HepG2 (cell line): Measurements from ENCODE around the gene CNTNAP1.

ENCODE experiments used
- BCL6 ChIP-seq: IDR thresholded peaks from 2 replicates; pipeline ENCODE4 v1.6.1; 2016; ENCODE audit warnings: missing genetic modification reagents, missing compliant biosample characterization
- CBFB ChIP-seq: sonication (generic); formaldehyde crosslinking; IDR thresholded peaks from 2 replicates; pipeline ENCODE4 v1.4.0; 2020; ENCODE audit warnings: missing genetic modification reagents
- SNRNP70 ChIP-seq: fragments of 200-400 bp; formaldehyde crosslinking; IDR thresholded peaks from 2 replicates; pipeline ENCODE4 v1.6.1; 2017; ENCODE audit warnings: mild to moderate bottlenecking, low read depth, low read length, moderate library complexity
- TF ChIP-seq, protein P1 (sequence below): sonication (generic); formaldehyde crosslinking; IDR thresholded peaks from 2 replicates; pipeline ENCODE4 v1.4.0; 2020; ENCODE audit warnings: missing genetic modification reagents
- TF ChIP-seq, protein P2 (sequence below), 2 experiments: IDR thresholded peaks; 2 replicates each; pipeline ENCODE4 v1.6.1; 2011 to 2012; ENCODE audit warnings: low read length in 2 of 2, borderline replicate concordance in 1 of 2, low read depth in 1 of 2, mild to moderate bottlenecking in 1 of 2, moderate library complexity in 1 of 2

DNA sequence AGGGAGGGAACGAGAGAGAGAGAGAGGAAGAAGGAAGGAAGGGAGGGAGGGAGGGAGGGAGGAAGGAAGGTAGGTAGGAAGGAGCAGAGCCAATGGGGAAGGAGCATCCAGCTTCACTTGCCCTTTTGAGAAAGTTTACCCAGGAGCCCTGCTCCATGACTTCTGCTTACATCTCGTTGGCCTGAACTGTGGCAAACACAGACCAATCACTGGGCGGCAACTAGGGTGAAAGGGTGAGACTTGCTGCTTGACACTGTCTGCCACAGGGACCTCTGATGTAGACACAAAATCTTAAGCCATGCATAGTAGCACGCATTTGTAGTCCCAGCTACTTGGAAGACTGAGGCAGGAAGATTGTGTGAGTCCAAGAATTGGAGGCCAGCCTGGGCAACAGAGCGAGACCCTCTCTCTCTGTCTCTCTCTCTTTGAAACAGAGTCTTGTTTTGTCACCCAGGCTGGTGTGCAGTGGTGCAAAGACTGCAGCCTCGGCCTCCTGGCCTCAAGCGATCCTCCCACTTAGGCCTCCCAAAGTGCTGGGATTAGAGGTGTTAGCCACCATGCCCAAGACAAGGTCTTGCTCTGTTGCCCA is 42.7 kb upstream of the CNTNAP1 start:
- TF ChIP-seq CBFB (CRISPR knock-in tag) (no peak), BCL6 (CRISPR knock-in tag) (no peak), SNRNP70 (no peak)
- TF ChIP-seq, protein P1, sequence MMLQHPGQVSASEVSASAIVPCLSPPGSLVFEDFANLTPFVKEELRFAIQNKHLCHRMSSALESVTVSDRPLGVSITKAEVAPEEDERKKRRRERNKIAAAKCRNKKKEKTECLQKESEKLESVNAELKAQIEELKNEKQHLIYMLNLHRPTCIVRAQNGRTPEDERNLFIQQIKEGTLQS = no peak
- TF ChIP-seq, protein P2, sequence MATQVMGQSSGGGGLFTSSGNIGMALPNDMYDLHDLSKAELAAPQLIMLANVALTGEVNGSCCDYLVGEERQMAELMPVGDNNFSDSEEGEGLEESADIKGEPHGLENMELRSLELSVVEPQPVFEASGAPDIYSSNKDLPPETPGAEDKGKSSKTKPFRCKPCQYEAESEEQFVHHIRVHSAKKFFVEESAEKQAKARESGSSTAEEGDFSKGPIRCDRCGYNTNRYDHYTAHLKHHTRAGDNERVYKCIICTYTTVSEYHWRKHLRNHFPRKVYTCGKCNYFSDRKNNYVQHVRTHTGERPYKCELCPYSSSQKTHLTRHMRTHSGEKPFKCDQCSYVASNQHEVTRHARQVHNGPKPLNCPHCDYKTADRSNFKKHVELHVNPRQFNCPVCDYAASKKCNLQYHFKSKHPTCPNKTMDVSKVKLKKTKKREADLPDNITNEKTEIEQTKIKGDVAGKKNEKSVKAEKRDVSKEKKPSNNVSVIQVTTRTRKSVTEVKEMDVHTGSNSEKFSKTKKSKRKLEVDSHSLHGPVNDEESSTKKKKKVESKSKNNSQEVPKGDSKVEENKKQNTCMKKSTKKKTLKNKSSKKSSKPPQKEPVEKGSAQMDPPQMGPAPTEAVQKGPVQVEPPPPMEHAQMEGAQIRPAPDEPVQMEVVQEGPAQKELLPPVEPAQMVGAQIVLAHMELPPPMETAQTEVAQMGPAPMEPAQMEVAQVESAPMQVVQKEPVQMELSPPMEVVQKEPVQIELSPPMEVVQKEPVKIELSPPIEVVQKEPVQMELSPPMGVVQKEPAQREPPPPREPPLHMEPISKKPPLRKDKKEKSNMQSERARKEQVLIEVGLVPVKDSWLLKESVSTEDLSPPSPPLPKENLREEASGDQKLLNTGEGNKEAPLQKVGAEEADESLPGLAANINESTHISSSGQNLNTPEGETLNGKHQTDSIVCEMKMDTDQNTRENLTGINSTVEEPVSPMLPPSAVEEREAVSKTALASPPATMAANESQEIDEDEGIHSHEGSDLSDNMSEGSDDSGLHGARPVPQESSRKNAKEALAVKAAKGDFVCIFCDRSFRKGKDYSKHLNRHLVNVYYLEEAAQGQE (IDR thresholded peaks at IDR 0.05; ENCODE audit: borderline replicate concordance in 1 of 2, low read depth in 1 of 2, low read length in 2 of 2) = no peak
